ENCODE data around the gene ANTXR1.
"Not testable (repeated sequence)": the region's sequence is repeated elsewhere in the genome, so short reads cannot be mapped to it uniquely, and the experiment has no call there.

The ANTXR1 gene

GRCh38 chr2:69173706-69174105 is 160.7 kb downstream of the ANTXR1 start:
- TF ChIP-seq CTCF (conservative IDR thresholded peaks at IDR 0.05) (no peak), ZFX (IDR thresholded peaks at IDR 0.05) (no peak)
- H3K27ac ChIP-seq, result no peak overlapping the region

GRCh38 chr2:69174211-69174610 is 161.2 kb downstream of the ANTXR1 start:
- not testable (repeated sequence) for H3K27ac ChIP-seq

- TF ChIP-seq ZFX (IDR thresholded peaks at IDR 0.05) (no peak), CTCF (conservative IDR thresholded peaks at IDR 0.05) (no peak)
- no peak overlapping the region for H3K27ac ChIP-seq
Measured at GRCh38 chr2:69175790-69176715, 163.1 kb downstream of the ANTXR1 start.

GRCh38 chr2:69177063-69177771 is 164.2 kb downstream of the ANTXR1 start:
- TF ChIP-seq CTCF (conservative IDR thresholded peaks at IDR 0.05) (no peak), ZFX (IDR thresholded peaks at IDR 0.05) (no peak)
- no peak overlapping the region for H3K27ac ChIP-seq

- H3K27ac ChIP-seq, result no peak overlapping the region
- TF ChIP-seq CTCF (conservative IDR thresholded peaks at IDR 0.05) (no peak), ZFX (IDR thresholded peaks at IDR 0.05) (no peak)
Measured at GRCh38 chr2:69177785-69178636, 165.0 kb downstream of the ANTXR1 start.

GRCh38 chr2:69178756-69179155 is 165.8 kb downstream of the ANTXR1 start:
- no peak overlapping the region for H3K27ac ChIP-seq
- TF ChIP-seq CTCF (conservative IDR thresholded peaks at IDR 0.05) (no peak), ZFX (IDR thresholded peaks at IDR 0.05) (no peak)

GRCh38 chr2:69180227-69180626 is 167.2 kb downstream of the ANTXR1 start:
- H3K27ac ChIP-seq, result no peak overlapping the region
- no peak for TF ChIP-seq ZFX (IDR thresholded peaks at IDR 0.05)
- no peak for TF ChIP-seq CTCF (conservative IDR thresholded peaks at IDR 0.05)

Measured in C4-2B (cell line).